Measurements from ENCODE around the gene ADGRG6.
"Not testable (repeated sequence)": the region's sequence is repeated elsewhere in the genome, so short reads cannot be mapped to it uniquely, and the experiment has no call there.

Gene ADGRG6

GRCh38 chr6:142413111-142413510 is 111.3 kb downstream of the ADGRG6 start:
- Mint-ChIP-seq H3K4me3 (no peak overlapping the region), H3K4me1 (ENCODE audit: low read depth) (no peaks in the 10 kb centered on the region), H3K36me3 (ENCODE audit: low read depth) (no peaks in the 10 kb centered on the region), H3K27ac (no peak overlapping the region), H3K9me3 (no peaks in the 10 kb centered on the region), H3K27me3 (ENCODE audit: low read depth) (peaks cover 43% of the 10 kb centered on the region)
- no peak for DNase-seq (ENCODE audit: low spot score)

- Mint-ChIP-seq H3K36me3 (ENCODE audit: low read depth) (no peaks in the 10 kb centered on the region), H3K27ac (no peak overlapping the region), H3K27me3 (ENCODE audit: low read depth) (peaks cover 40% of the 10 kb centered on the region), H3K4me3 (no peak overlapping the region), H3K9me3 (no peaks in the 10 kb centered on the region), H3K4me1 (ENCODE audit: low read depth) (no peaks in the 10 kb centered on the region)
- DNase-seq (ENCODE audit: low spot score) = no peak
These were observed 112.8 kb downstream of the ADGRG6 start for GRCh38 chr6:142414462-142415250.

DNA sequence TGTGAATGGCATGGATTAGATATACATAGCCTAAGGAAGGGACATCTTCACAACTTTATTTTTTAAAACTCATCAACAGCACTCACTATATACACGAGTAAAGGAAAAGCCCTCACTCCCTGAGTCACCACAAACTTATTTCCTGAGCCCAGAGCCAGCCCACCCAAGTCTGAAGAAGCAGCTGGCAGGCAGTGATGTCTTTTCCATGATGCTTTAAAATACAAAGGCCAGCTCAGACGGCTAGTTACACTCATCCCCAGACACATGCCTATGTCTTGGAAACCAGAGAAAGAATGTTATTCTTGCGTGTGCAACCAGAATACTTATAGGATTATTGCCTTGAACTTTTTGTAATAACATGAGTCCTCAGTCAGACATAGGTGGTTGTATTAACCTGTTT is 114.4 kb downstream of the ADGRG6 start:
- Mint-ChIP-seq H3K27me3 (ENCODE audit: low read depth) (peaks cover 37% of the 10 kb centered on the region), H3K36me3 (ENCODE audit: low read depth) (no peaks in the 10 kb centered on the region), H3K9me3 (no peaks in the 10 kb centered on the region), H3K4me3 (no peak overlapping the region), H3K27ac (no peak overlapping the region), H3K4me1 (ENCODE audit: low read depth) (no peaks in the 10 kb centered on the region)
- no peak for DNase-seq (ENCODE audit: low spot score)

DNA sequence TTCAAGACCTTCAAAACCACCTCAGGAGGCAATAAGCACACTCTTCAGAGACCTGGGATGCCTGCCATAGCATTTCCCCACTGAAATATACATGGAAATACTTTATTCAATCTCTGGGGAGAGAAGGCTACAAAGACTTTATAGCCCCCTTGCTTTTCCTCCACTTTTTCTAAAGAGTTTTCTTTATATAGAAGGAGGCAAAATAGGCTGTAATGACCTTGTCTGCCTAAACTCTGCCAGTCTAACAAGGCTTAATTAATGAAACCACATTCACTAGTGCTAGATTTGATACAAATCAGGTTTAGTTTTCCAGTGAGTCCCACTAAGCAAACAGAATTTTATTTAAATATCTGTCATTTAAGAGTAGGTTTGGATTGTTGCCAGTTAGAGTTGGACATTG is 114.9 kb downstream of the ADGRG6 start:
- DNase-seq (ENCODE audit: low spot score) = no peak
- Mint-ChIP-seq H3K27ac (no peak overlapping the region), H3K4me1 (ENCODE audit: low read depth) (no peaks in the 10 kb centered on the region), H3K4me3 (no peak overlapping the region), H3K27me3 (ENCODE audit: low read depth) (peaks cover 34% of the 10 kb centered on the region), H3K9me3 (no peaks in the 10 kb centered on the region), H3K36me3 (ENCODE audit: low read depth) (no peaks in the 10 kb centered on the region)

- Mint-ChIP-seq H3K9me3 (no peaks in the 10 kb centered on the region), H3K4me1 (ENCODE audit: low read depth) (no peaks in the 10 kb centered on the region), H3K4me3 (no peak overlapping the region), H3K36me3 (ENCODE audit: low read depth) (no peaks in the 10 kb centered on the region), H3K27ac (no peak overlapping the region), H3K27me3 (ENCODE audit: low read depth) (peaks cover 29% of the 10 kb centered on the region)
- no peak for DNase-seq (ENCODE audit: low spot score)
These were observed 115.5 kb downstream of the ADGRG6 start for GRCh38 chr6:142417331-142417750.

DNA sequence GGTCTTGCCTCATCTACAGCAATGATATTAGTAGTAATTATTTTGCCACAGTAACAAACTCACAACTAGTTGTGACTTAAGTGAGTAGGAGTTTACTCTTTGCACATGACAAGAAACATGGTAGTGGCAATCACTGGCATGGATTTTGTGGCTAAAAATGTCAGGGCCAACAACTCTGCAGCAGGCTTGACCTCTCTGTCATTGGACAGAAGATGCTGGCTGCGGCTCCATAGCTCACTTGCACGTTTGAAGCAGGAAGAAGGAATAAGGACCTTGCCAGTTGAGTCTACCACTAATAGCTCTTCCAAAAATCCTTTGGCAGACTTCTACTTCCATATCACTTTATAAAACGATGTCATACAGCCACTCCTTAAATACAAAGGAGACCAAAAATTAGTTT is 117.3 kb downstream of the ADGRG6 start:
- Mint-ChIP-seq H3K36me3 (ENCODE audit: low read depth) (no peaks in the 10 kb centered on the region), H3K4me1 (ENCODE audit: low read depth) (no peaks in the 10 kb centered on the region), H3K4me3 (no peak overlapping the region), H3K27me3 (ENCODE audit: low read depth) (peaks cover 29% of the 10 kb centered on the region), H3K27ac (no peak overlapping the region), H3K9me3 (no peaks in the 10 kb centered on the region)
- no peak for DNase-seq (ENCODE audit: low spot score)

GRCh38 chr6:142420802-142421201 is 119.0 kb downstream of the ADGRG6 start:
- Mint-ChIP-seq H3K4me1 (ENCODE audit: low read depth) (no peaks in the 10 kb centered on the region), H3K27me3 (ENCODE audit: low read depth) (peaks cover 28% of the 10 kb centered on the region), H3K27ac (no peak overlapping the region), H3K4me3 (no peak overlapping the region), H3K9me3 (peaks cover 4% of the 10 kb centered on the region), H3K36me3 (ENCODE audit: low read depth) (no peaks in the 10 kb centered on the region)
- DNase-seq (ENCODE audit: low spot score) = no peak

GRCh38 chr6:142421285-142422117 is 119.7 kb downstream of the ADGRG6 start:
- Mint-ChIP-seq H3K4me1 (ENCODE audit: low read depth) (no peaks in the 10 kb centered on the region), H3K36me3 (ENCODE audit: low read depth) (no peaks in the 10 kb centered on the region), H3K9me3 (peaks cover 4% of the 10 kb centered on the region), H3K4me3 (no peak overlapping the region), H3K27me3 (ENCODE audit: low read depth) (peaks cover 23% of the 10 kb centered on the region), H3K27ac (no peak overlapping the region)
- no peak for DNase-seq (ENCODE audit: low spot score)

DNA sequence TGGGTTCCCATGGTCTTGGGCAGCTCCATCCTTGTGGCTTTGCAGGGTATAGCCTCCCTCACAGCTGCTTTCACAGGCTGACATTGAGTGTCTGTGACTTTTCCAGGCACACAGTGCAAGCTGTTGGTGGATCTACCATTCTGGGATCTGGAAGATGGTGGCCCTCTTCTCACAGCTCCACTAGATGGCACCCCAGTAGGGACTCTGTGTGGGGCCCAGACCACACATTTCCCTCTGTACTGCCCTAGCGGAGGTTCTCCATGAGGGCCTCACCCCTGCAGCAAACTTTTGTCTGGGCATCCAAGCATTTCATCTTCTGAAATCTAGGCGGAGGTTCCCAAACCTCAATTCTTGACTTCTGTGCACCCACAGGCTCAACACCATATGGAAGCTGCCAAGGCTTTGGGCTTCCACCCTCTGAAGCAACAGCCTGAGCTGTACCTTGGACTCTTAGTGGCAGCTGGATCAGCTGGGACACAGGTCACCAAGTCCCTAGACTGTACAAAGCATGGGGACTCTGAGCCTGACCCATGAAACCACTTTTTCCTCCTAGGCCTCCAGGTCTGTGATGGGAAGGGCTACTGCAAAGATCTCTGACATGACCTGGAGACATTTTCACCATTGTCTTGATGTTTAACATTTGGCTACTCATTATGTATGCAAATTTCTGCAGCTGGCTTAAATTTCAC is 124.8 kb downstream of the ADGRG6 start:
- not testable (repeated sequence) for DNase-seq (ENCODE audit: low spot score); H3K4me1 Mint-ChIP-seq (ENCODE audit: low read depth); H3K27ac Mint-ChIP-seq; H3K4me3 Mint-ChIP-seq; H3K27me3 Mint-ChIP-seq (ENCODE audit: low read depth); H3K36me3 Mint-ChIP-seq (ENCODE audit: low read depth)
- H3K9me3 Mint-ChIP-seq = peaks cover 15% of the 10 kb centered on the region

- H3K4me1 Mint-ChIP-seq (ENCODE audit: low read depth); H3K27me3 Mint-ChIP-seq (ENCODE audit: low read depth): not testable (repeated sequence)
- peaks cover 15% of the 10 kb centered on the region for H3K9me3 Mint-ChIP-seq
These were observed 126.7 kb downstream of the ADGRG6 start for GRCh38 chr6:142428468-142428867.

GRCh38 chr6:142429195-142429594 is 127.4 kb downstream of the ADGRG6 start:
- H3K36me3 Mint-ChIP-seq (ENCODE audit: low read depth) = no peaks in the 10 kb centered on the region
- H3K27me3 Mint-ChIP-seq (ENCODE audit: low read depth) = peaks cover 4% of the 10 kb centered on the region
- no peaks in the 10 kb centered on the region for H3K4me1 Mint-ChIP-seq (ENCODE audit: low read depth)
- DNase-seq (ENCODE audit: low spot score) = no peak
- no peak overlapping the region for H3K4me3 Mint-ChIP-seq
- peaks cover 15% of the 10 kb centered on the region for H3K9me3 Mint-ChIP-seq
- H3K27ac Mint-ChIP-seq = no peak overlapping the region

More at GRCh38 chr6:142428468-142428867, 126.7 kb downstream of the ADGRG6 start:
- not testable (repeated sequence) for H3K36me3 Mint-ChIP-seq (ENCODE audit: low read depth); H3K27ac Mint-ChIP-seq; DNase-seq (ENCODE audit: low spot score); H3K4me3 Mint-ChIP-seq

DNA sequence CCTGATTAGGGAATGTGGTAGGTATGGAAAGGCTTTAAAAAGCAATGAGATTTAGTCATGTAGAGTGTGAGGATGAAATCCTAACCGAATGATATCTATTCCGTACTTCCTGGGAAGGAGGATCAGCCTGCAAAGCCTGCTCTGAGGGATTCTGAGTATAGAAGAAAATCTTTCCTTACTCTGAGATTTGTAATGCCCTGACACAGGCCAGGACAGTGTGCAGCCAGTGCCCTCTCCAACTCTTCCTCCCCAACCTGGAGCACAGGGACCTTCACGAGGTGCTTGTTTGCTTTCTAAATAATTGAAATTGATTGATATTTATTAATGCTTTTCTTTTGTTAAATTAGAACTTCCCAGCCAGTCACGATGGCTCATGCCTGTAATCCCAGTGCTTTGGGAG is 131.6 kb downstream of the ADGRG6 start:
- Mint-ChIP-seq H3K27me3 (ENCODE audit: low read depth) (peaks cover 6% of the 10 kb centered on the region), H3K4me1 (ENCODE audit: low read depth) (no peaks in the 10 kb centered on the region), H3K36me3 (ENCODE audit: low read depth) (no peaks in the 10 kb centered on the region), H3K9me3 (peaks cover 3% of the 10 kb centered on the region), H3K27ac (no peak overlapping the region), H3K4me3 (no peak overlapping the region)
- no peak for DNase-seq (ENCODE audit: low spot score)

DNA sequence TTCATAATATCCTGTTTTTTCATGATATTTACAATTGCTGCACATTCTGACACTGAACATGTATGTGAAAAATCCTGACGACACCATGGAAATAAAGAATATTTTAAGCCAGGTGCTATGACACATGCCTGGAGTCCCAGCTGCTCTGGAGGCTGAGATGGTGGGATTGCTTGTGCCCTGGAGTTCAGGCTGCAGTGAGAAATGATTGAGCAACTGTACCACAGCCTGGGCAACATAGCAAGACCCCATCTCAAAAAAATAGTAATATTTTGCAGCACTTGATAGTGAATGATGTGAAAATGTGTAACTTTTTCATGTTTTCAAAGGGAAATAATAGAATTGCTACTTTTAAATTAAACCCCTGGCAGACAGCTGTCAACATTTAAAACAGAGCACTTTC is 137.1 kb downstream of the ADGRG6 start:
- Mint-ChIP-seq H3K4me1 (ENCODE audit: low read depth) (no peaks in the 10 kb centered on the region), H3K27ac (no peak overlapping the region), H3K36me3 (ENCODE audit: low read depth) (no peaks in the 10 kb centered on the region), H3K4me3 (no peak overlapping the region), H3K9me3 (no peaks in the 10 kb centered on the region), H3K27me3 (ENCODE audit: low read depth) (peaks cover 2% of the 10 kb centered on the region)
- DNase-seq (ENCODE audit: low spot score) = no peak
